GM21447 (cell line): Measurements from ENCODE around the gene CASP4.
"Not testable (repeated sequence)": the region's sequence is repeated elsewhere in the genome, so short reads cannot be mapped to it uniquely, and the experiment has no call there.

ENCODE experiments used
- ATAC-seq: cut with Tn5 transposase; IDR thresholded peaks from one replicate; pipeline ENCODE4 v1.9.1; 2021; ENCODE audit not compliant: unreplicated experiment

Gene CASP4

GRCh38 chr11:104957280-104957679 lies 11.1 kb downstream of the CASP4 start:
- no peak for ATAC-seq

- no peak for ATAC-seq
These were observed 11.8 kb downstream of the CASP4 start for GRCh38 chr11:104956528-104956927.

GRCh38 chr11:104946907-104947306 lies 21.5 kb downstream of the CASP4 start:
- peak; percentile 97 for ATAC-seq

- no peak for ATAC-seq
These were observed 24.3 kb downstream of the CASP4 start for GRCh38 chr11:104944076-104944475.

- no peak for ATAC-seq
These were observed 24.8 kb downstream of the CASP4 start for GRCh38 chr11:104943561-104943960.

- no peak for ATAC-seq
These were observed 33.8 kb downstream of the CASP4 start for GRCh38 chr11:104934594-104934993.

GRCh38 chr11:104934073-104934472 lies 34.3 kb downstream of the CASP4 start:
- not testable (repeated sequence) for ATAC-seq

GRCh38 chr11:104928811-104929210 lies 39.6 kb downstream of the CASP4 start:
- ATAC-seq: no peak

GRCh38 chr11:104926771-104927611 lies 41.4 kb downstream of the CASP4 start:
- ATAC-seq: no peak

- no peak for ATAC-seq
These were observed 42.5 kb downstream of the CASP4 start for GRCh38 chr11:104925850-104926249.

- no peak for ATAC-seq
These were observed 50.1 kb downstream of the CASP4 start for GRCh38 chr11:104918113-104918824.

GRCh38 chr11:104917271-104918112 lies 50.9 kb downstream of the CASP4 start:
- ATAC-seq: no peak

- ATAC-seq: no peak
These were observed 51.9 kb downstream of the CASP4 start for GRCh38 chr11:104916442-104916841.

GRCh38 chr11:104912102-104912501 lies 56.3 kb downstream of the CASP4 start:
- no peak for ATAC-seq

- ATAC-seq: no peak
These were observed 60.2 kb downstream of the CASP4 start for GRCh38 chr11:104908186-104908531.

GRCh38 chr11:104907521-104908185 lies 60.7 kb downstream of the CASP4 start:
- peak; percentile 90 for ATAC-seq

GRCh38 chr11:104905271-104905670 lies 63.1 kb downstream of the CASP4 start:
- ATAC-seq: no peak

GRCh38 chr11:104899226-104899625 lies 69.1 kb downstream of the CASP4 start:
- no peak for ATAC-seq

GRCh38 chr11:104898685-104899013 lies 69.7 kb downstream of the CASP4 start:
- peak; percentile 18 for ATAC-seq

- ATAC-seq: peak; percentile 87
These were observed 70.3 kb downstream of the CASP4 start, which contains the start of gene CASP12 for GRCh38 chr11:104897891-104898684. TSS of gene CASP12 (minus strand) at chr11:104898460.
